Erythroblast (primary cell): ENCODE results near the gene SLA2.

Source experiments
- GATA1 ChIP-seq: IDR thresholded peaks from 2 replicates; pipeline ENCODE4 v1.6.1; 2011; ENCODE audit warnings: low read depth, mild to moderate bottlenecking, control low read depth, low read length, moderate library complexity
- POLR2A ChIP-seq: IDR thresholded peaks from 2 replicates; pipeline ENCODE4 v1.6.1; 2011; ENCODE audit warnings: mild to moderate bottlenecking, low read length

DNA sequence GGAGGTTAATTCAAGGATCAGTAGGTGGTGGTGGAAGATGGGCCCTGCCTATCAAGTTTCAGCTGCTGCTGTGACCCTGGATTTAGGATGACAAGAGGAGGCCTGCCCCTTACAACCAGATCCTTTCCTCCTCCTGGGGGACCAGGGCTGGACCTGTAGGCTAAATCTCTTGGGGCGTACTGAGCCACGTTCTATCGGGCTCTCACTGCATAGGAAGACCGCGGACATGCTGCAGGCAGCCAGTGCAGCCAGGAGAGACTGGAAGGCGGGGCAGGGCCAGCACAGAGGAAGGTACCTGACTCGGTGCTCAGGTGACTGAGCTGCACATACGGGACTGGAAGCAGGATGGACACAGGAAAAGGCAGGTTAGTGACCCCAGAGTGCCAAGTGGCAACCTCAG lies 8.5 kb upstream of the SLA2 start:
- no peak for TF ChIP-seq POLR2A
- no peak for TF ChIP-seq GATA1
